ENCODE measurements around the gene KIF20B. TPM values are rescaled to one million over a fixed set of nuclear protein-coding genes. Genes with fewer than 3 reads are reported as not detected.
"Not testable (repeated sequence)": the region's sequence is repeated elsewhere in the genome, so short reads cannot be mapped to it uniquely, and the experiment has no call there.

The KIF20B gene
- total RNA-seq, 1 donor from 2014 or later = 2.5 TPM

DNA sequence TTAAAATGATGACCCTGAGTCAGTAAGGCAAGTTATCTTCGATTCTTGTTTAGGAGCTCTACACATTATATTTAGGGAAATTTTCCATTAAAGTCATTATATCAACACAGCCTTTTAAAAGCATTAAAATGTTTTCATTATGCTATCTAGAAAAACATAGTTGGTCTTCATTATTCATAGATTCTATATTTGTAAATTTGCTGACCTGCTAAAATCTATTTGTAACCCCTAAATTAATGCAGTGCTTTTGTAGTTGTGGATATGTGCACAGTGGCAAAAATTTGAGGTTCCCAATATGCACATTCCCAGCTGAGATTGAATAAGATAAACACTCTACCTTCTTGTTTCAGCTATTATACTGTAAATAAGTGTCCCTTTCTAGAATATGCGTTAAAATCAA, 81.1 kb downstream of the KIF20B start:
- no peak for DNase-seq (ENCODE audit: low spot score)

GRCh38 chr10:89783406-89783805, 82.0 kb downstream of the KIF20B start:
- no peak for DNase-seq (ENCODE audit: low spot score)

- no peak for DNase-seq (ENCODE audit: low spot score)
Observed at GRCh38 chr10:89785095-89785494, 83.7 kb downstream of the KIF20B start.

DNA sequence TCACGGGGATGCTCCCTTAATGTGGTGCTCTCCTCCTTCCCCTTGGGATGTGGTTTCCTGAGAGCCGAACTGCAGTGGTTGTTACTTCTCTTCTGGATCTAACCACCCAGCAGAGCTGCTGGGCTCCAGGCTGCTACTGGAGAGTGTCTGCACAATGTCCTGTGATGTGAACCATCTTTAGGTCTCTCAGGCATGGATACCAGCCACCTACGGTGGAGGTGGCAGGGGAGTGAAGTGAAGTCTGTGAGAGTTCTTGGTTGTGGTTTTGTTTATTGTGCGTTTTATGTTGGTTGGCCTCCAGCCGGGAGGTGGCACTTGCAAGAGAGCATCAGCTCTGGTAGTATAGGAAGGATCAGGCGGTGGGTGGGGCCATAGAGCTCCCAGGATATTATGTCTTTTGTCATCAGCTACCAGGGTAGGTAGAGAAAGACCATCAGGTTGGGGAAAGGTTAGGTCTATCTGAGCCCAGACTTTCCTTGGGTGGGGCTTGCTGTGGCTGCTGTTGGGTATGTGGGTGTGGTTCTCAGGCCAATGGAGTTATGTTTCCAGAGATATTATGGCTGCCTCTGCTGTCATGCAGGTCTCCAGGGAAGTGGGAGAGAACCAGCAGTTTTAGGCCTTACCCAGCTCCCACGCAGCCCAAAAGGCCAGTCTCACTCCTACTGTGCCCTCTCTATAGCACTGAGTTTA, 87.9 kb downstream of the KIF20B start:
- no peak for DNase-seq (ENCODE audit: low spot score)

GRCh38 chr10:89792187-89792586, 90.8 kb downstream of the KIF20B start:
- DNase-seq (ENCODE audit: low spot score) = no peak

DNA sequence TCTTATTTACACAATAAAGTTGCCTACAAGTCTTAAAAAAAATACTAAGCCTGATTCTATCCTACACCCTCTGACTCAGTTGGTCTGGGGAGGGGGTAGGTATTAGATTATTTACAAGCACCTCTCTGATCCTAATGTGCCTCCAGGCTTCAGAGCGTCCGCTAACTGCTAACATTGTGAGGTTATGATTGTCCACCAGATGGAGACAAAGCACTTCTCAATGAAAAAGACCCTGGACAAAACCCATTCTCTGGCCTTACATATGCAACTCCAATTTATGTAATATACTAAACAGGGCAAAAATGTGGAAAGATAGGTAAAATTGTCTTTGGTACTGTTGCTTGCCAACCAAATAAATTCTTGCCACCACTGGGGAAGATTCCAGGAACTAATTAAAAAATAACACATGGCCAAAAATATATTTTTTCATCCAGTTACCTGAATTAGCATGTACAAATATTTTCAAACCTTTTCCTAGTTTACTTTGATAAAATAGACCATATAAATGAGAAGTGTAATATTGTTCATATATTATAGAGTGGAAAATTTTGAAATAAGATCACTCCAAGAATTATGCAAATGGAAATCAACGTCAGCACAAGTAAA, 92.4 kb downstream of the KIF20B start:
- DNase-seq (ENCODE audit: low spot score) = no peak

DNA sequence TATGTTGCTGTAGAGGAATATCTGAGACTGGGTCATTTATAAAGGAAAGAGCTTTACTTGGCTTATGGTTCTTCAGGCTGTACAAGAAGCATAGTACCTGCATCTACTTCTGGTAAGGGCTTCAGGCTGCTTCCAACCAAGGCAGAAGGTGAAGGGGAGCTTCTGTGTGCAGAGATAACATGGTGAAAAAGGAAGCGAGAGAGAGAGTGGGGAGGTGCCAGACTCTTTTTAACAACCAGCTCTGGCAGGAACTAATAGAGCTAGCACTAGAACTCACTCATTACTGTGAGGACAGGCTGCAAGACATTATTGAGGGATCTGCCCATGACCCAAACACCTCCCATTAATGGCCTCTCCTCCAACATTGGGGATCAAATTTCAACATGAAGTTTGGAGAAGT, 94.5 kb downstream of the KIF20B start:
- DNase-seq (ENCODE audit: low spot score) = no peak

- DNase-seq (ENCODE audit: low spot score) = no peak
Observed at GRCh38 chr10:89798092-89798491, 96.7 kb downstream of the KIF20B start.

- DNase-seq (ENCODE audit: low spot score) = no peak
Observed at GRCh38 chr10:89799573-89799972, 98.2 kb downstream of the KIF20B start.

GRCh38 chr10:89805599-89806013, 104.2 kb downstream of the KIF20B start:
- DNase-seq (ENCODE audit: low spot score) = no peak

- DNase-seq (ENCODE audit: low spot score) = no peak
Observed at GRCh38 chr10:89808842-89809241, 107.5 kb downstream of the KIF20B start.

DNA sequence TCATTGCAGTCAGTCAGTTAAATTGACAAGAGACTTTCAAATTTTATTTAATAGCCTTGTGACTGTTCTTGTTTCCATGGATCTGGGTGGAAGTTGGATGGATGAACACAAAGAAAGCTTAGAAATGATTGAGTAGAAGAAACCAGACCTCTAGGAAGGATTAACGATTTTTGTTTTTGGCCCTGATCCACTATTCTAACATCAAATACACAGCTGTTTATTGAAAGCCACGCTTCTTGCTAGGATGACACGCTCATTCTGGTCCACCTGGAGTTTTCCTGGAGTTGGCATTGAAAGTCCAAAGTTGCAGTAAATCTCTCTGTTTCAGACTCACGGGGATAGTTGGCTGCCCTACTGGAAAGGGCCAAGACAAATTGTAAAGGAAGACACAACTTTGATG, 108.4 kb downstream of the KIF20B start:
- no peak for DNase-seq (ENCODE audit: low spot score)

GRCh38 chr10:89810908-89811525, 109.6 kb downstream of the KIF20B start:
- DNase-seq (ENCODE audit: low spot score) = no peak

GRCh38 chr10:89813546-89813945, 112.2 kb downstream of the KIF20B start:
- DNase-seq (ENCODE audit: low spot score) = no peak

- no peak for DNase-seq (ENCODE audit: low spot score)
Observed at GRCh38 chr10:89814278-89814677, 112.9 kb downstream of the KIF20B start.

- no peak for DNase-seq (ENCODE audit: low spot score)
Observed at GRCh38 chr10:89815049-89815853, 113.9 kb downstream of the KIF20B start.

DNA sequence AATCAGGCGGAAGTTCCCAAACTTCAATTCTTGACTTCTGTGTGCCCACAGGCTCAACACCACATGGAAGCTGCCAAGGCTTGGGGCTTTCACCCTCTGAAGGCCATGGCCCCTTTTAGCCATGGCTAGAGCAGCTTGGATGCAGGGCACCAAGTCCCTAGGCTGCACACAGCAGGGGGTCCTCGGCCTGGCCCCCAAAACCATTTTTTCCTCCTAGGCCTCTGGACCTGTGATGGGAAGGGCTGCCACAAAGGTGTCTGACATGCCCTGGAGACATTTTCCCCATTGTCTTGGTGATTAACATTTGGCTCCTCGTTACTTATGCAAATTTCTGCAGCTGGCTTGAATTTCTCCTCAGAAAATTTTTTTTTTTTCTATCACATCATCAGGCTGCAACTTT, 117.6 kb downstream of the KIF20B start:
- not testable (repeated sequence) for DNase-seq (ENCODE audit: low spot score)

Other genes with a start within 250 kb of the KIF20B start
- 0.22 TPM for gene SLC16A12, start 166.0 kb upstream of the KIF20B start, total RNA-seq
- gene PANK1, start 56.3 kb upstream of the KIF20B start, total RNA-seq = 2.6 TPM

Measured in mesenteric fat pad (tissue), 1 donor.